IgD-negative memory B cell (primary cell): ENCODE results near the gene THSD7A. TPM values are rescaled to one million over a fixed set of nuclear protein-coding genes. Genes with fewer than 3 reads are reported as not detected.

Experiments
- H3K27ac Mint-ChIP-seq, 3 donors: one replicate each; pipeline ENCODE4 v1.8.0; 2020 to 2022; ENCODE audit warnings: mild to moderate bottlenecking in 3 of 3, mixed read lengths in 3 of 3, moderate library complexity in 1 of 3
- H3K27me3 Mint-ChIP-seq: one replicate; pipeline ENCODE4 v1.8.0; 2021; ENCODE audit warnings: mixed read lengths
- H3K36me3 Mint-ChIP-seq: one replicate; pipeline ENCODE4 v1.8.0; 2020; ENCODE audit warnings: mild to moderate bottlenecking, mixed read lengths
- H3K4me1 Mint-ChIP-seq, 3 donors: one replicate each; pipeline ENCODE4 v1.8.0; 2020 to 2022; ENCODE audit warnings: mixed read lengths in 3 of 3, mild to moderate bottlenecking in 1 of 3
- H3K4me3 Mint-ChIP-seq, 4 donors: one replicate each; pipeline ENCODE4 v1.8.0; 2020 to 2022; ENCODE audit warnings: mild to moderate bottlenecking in 4 of 4, mixed read lengths in 4 of 4, moderate library complexity in 3 of 4
- H3K9me3 Mint-ChIP-seq, 3 donors: one replicate each; pipeline ENCODE4 v1.8.0; 2020 to 2021; ENCODE audit warnings: mixed read lengths in 3 of 3, mild to moderate bottlenecking in 1 of 3
- polyA plus RNA-seq: library from polyadenylated mRNA; unstranded; fragments of 300-500 nt; fragmentation: Illumina TruSeq; gene quantifications from one replicate; pipeline ENCODE4 v1.2.3, GENCODE V29; 2021

THSD7A gene
- polyA plus RNA-seq, 1 donor from 2014 or later: not detected

DNA sequence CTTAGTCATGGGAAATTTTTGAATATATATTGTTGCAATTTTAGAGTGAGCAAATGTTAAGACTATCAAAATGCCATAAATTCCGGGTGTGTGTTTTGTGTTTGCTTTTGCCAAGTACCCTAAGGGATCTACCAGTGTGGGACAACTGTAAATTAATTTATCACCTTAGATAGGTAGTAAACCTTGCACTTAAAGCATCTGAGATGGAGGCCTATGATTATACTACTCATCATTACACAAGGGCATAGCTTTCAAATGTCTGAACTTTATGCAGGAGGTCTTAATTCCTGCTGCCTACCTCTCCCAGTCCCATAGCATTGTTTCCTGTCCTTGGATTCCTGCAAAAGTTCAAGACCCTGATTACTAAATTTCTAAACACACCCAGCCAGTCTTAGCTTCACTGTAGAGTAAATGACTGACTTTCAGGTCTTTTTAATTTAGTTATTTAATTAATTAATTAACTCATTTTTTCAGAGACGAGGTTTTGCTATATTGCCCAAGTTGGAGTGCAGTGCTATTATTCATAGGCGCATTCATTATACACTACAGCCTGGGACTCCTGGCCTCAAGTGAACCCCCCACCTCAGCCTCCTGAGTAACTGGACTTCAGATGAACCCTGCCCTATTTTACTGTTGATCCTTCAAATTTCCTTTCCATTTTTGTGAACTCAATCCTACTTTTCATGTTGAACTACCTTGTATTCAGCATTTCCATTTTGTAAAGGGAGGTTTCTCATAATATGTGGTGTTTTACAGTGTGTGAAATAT is 47.0 kb downstream of the THSD7A start:
- Mint-ChIP-seq H3K9me3 (no peaks in the 10 kb centered on the region), H3K36me3 (no peaks in the 10 kb centered on the region), H3K4me1 (no peaks in the 10 kb centered on the region), H3K4me3 (no peak overlapping the region), H3K27ac (no peak overlapping the region), H3K27me3 (no peaks in the 10 kb centered on the region)

DNA sequence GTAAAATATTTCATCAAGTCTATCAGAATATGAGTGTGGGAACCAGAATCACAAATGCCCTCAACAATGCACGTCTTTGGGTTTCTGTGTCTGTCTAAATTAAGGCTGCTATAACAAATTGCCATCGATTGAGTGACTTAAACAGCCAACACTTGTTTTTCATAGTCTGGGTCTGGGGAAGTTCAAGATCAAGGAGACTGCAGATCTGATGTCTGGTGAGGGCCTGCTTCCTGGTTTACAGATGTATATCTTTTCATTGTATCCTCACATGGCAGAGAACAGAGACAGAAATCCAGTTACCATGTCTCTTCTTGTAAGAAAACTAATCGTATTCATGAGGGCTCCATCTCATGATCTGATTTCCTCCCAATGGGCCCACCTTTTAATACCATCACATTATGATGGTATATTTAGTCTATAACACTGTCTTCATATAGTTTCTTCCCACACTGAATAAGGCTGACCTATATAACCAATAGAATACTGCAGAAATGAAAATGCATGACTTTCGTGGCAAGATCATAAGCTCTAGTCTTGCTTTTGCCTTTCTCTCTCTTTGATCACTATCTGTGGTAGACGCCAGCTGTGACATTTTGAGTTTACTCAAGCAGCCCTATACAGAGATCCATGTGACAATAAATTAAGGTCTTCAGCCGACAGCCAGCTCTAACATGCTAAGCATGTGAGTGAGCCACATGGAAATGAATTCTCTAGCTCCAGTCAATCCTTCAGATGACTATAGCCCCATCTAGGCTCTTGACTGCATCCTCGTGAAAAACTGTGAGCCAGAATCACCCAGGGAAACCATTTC is 51.9 kb downstream of the THSD7A start:
- no peaks in the 10 kb centered on the region for H3K9me3 Mint-ChIP-seq
- H3K27ac Mint-ChIP-seq: no peak overlapping the region
- peaks cover 0 to 1% (median 0%) of the 10 kb centered on the region in 3 donors for H3K4me1 Mint-ChIP-seq
- no peak overlapping the region for H3K4me3 Mint-ChIP-seq
- no peaks in the 10 kb centered on the region for H3K27me3 Mint-ChIP-seq
- H3K36me3 Mint-ChIP-seq: no peaks in the 10 kb centered on the region

DNA sequence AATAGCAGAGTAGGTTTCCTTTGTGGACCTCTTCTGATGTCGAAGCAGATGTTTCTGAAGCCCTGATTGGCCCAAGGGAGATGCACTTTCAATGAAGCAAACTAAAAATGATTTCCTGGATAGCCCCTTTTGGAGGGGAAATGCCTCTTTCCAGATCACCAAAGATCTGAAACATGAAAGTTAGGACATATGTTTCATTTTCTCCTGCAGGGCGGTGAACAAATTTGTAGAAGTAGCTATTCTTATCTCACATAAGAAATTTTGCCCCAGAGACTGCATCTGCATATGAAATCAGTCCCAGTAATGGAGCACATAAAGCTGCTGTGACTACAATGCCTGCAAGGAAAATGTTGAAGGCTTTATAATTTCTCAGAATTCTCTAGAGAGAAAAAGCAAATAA is 56.0 kb downstream of the THSD7A start:
- Mint-ChIP-seq H3K27me3 (no peaks in the 10 kb centered on the region), H3K4me3 (no peak overlapping the region), H3K27ac (no peak overlapping the region), H3K9me3 (no peaks in the 10 kb centered on the region), H3K4me1 (peaks cover 0 to 1% (median 0%) of the 10 kb centered on the region in 3 donors), H3K36me3 (no peaks in the 10 kb centered on the region)

DNA sequence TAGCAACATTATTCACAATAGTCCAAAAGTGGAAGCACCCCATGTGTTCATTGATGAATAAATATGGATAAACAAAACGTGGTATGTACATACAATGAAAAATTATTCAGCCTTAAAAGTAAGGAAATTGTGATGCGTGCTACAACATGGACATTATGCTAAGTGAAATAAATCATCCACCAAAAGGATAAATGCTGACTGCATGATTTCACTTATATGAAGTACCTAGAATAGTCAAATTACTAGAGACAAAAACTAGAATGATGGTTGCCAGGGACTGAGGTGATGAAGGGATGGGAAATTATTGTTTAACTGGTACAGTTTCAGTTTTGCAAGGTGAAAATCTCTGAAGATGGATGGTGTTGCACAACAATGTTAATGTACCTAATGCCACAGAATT is 56.6 kb downstream of the THSD7A start:
- Mint-ChIP-seq H3K4me3 (no peak overlapping the region), H3K27ac (no peak overlapping the region), H3K9me3 (peaks cover 0 to 1% (median 0%) of the 10 kb centered on the region in 3 donors), H3K36me3 (no peaks in the 10 kb centered on the region), H3K4me1 (peaks cover 0 to 1% (median 0%) of the 10 kb centered on the region in 3 donors), H3K27me3 (no peaks in the 10 kb centered on the region)

DNA sequence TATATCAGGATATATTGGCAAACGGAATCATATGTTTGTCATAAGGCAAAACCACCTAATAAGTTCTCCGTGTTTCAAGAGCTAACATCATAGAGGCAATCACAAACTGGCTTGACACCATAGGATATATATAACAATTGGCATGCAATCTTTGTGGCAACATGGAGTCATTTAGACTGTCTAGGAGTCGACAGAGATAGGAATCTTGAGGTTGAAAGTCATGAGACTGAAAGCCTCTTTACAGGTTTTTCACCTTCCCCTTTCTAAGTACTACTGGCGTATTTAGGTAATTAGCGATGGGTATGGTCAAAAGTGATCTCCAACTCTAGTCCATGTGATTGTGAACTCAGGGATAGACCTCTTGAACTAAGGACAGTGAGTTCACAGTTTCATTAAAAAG is 63.7 kb downstream of the THSD7A start:
- no peaks in the 10 kb centered on the region for H3K27me3 Mint-ChIP-seq
- H3K27ac Mint-ChIP-seq: no peak overlapping the region
- no peaks in the 10 kb centered on the region for H3K4me1 Mint-ChIP-seq
- no peaks in the 10 kb centered on the region for H3K36me3 Mint-ChIP-seq
- H3K4me3 Mint-ChIP-seq: no peak overlapping the region
- H3K9me3 Mint-ChIP-seq: peaks cover 0 to 1% (median 0%) of the 10 kb centered on the region in 3 donors

DNA sequence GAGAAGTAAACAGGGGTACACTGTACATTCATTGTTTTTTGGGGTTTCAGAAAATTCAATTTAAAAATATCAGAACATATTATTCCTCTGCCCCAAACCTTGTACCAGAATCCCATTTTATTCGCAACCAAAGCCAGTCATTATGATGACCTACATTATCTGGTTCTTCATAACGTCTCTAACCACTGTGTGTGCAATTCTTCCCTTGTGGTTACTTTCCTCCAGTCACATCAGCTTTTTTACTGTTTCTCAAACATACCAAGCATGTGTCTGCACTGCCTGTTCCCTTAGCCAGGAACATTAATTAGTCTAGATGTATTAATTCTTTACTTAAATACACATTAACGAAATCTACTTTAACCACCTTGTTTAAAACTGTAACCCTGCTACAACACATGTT is 64.8 kb downstream of the THSD7A start:
- no peaks in the 10 kb centered on the region for H3K4me1 Mint-ChIP-seq
- H3K27ac Mint-ChIP-seq: no peak overlapping the region
- no peaks in the 10 kb centered on the region for H3K36me3 Mint-ChIP-seq
- no peak overlapping the region for H3K4me3 Mint-ChIP-seq
- peaks cover 0 to 1% (median 0%) of the 10 kb centered on the region in 3 donors for H3K9me3 Mint-ChIP-seq
- H3K27me3 Mint-ChIP-seq: no peaks in the 10 kb centered on the region

DNA sequence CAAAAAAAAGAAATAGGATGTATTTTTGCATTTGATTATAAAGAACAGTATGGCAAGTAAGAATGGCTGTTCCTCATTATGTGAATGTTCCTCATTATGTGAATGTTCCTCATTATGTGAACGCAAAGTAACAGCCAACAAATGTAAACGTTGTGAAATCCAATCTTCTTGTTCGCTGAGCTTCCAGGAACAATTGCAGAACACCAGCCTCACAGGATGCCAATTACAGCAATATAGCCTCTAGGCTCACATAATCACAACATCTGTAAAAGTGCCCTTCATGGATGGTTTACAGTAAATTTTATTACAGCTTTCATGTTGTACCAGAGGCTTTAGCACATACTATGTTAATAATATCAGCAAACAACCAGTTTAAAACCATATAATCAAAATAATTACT is 71.6 kb downstream of the THSD7A start:
- H3K4me1 Mint-ChIP-seq: peaks cover 0 to 2% (median 0%) of the 10 kb centered on the region in 3 donors
- H3K9me3 Mint-ChIP-seq: no peaks in the 10 kb centered on the region
- H3K27me3 Mint-ChIP-seq: no peaks in the 10 kb centered on the region
- no peaks in the 10 kb centered on the region for H3K36me3 Mint-ChIP-seq
- no peak overlapping the region for H3K27ac Mint-ChIP-seq
- no peak overlapping the region for H3K4me3 Mint-ChIP-seq

DNA sequence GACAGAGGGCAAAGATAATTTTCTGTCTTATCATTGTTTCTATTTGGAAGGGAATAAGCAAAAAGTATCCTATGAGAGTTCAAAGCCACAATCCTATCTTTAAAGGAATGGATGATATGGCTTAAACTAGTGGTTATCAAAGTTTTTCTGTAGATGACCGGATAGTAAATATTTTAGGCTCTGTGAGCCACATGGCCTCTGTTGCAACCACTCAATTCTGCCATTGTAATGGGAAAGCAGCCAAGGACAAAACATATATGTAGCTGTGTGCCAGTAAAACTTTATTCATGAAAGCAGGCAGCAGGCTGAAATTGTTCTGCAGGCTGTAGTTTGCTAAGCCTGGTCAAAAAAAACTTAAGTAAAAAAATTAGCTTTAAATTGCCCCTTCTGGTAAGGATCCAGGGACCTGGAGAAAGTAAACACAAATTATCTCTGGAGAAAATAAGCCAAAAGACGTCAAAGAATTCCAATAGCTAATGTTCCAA is 73.3 kb downstream of the THSD7A start:
- Mint-ChIP-seq H3K4me1 (peaks cover 0 to 2% (median 0%) of the 10 kb centered on the region in 3 donors), H3K9me3 (no peaks in the 10 kb centered on the region), H3K36me3 (no peaks in the 10 kb centered on the region), H3K27ac (no peak overlapping the region), H3K4me3 (no peak overlapping the region), H3K27me3 (no peaks in the 10 kb centered on the region)

DNA sequence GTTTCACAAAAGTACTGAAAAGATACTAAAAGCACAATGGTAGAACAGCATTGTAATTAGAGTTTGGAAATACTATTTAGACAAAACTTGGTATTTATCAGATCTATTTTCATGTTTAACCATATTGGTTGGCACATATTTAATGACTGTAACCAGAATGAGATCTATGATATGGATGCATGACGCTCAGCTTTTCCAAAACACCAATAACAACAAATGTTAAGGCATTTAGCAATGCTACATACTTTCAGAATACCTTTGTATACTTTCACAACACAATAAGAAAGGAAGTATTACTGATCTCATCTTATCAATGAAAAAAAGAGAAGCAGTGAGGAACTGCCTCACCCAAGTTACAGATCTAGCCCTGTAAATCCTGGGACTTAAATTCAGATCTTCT is 74.8 kb downstream of the THSD7A start:
- no peak overlapping the region for H3K27ac Mint-ChIP-seq
- H3K4me1 Mint-ChIP-seq: peaks cover 0 to 2% (median 0%) of the 10 kb centered on the region in 3 donors
- no peaks in the 10 kb centered on the region for H3K36me3 Mint-ChIP-seq

DNA sequence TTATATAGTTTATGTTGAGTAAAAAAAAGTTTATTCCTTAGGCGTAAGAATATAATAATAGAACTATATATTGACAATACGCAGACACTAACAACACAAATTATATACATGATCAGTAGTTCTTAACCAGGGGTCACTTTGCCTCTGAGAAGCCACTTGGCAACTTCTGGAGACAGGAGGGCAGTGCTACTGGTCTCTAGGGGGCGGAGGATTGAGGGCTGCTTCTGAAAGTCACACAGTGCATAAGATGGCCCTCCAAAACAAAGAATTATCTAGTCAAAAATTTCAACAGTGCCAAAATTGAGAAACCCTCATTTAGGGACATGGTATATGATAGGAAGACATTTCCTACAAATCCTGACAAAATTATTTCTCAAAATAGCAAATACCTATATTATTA is 77.1 kb downstream of the THSD7A start:
- H3K36me3 Mint-ChIP-seq: no peaks in the 10 kb centered on the region
- peaks cover 0 to 2% (median 0%) of the 10 kb centered on the region in 3 donors for H3K4me1 Mint-ChIP-seq
- no peak overlapping the region for H3K27ac Mint-ChIP-seq
- H3K27me3 Mint-ChIP-seq: no peaks in the 10 kb centered on the region
- H3K4me3 Mint-ChIP-seq: no peak overlapping the region
- H3K9me3 Mint-ChIP-seq: no peaks in the 10 kb centered on the region

More for the DNA sequence above, 74.8 kb downstream of the THSD7A start:
- no peaks in the 10 kb centered on the region for H3K9me3 Mint-ChIP-seq
- no peak overlapping the region for H3K4me3 Mint-ChIP-seq
- H3K27me3 Mint-ChIP-seq: no peaks in the 10 kb centered on the region

DNA sequence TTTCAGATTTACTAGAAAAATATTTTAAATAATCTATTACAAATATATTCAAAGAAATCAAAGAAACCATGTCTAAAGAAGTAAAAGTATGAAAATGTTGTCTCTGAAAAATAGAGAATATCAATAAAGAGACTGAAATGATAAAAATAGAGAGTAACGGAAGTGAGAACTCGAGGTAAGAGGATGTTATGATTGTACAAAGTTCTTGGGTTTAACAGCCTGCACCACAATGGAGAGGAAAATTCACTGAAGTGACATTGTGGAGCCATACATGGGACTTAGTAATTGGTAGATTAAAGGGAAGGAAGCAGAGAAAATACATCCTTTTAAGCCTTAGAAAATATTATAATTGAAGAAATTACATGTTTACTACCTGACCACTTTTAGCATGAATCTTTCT is 77.9 kb downstream of the THSD7A start:
- H3K4me3 Mint-ChIP-seq: no peak overlapping the region
- no peaks in the 10 kb centered on the region for H3K9me3 Mint-ChIP-seq
- peaks cover 0 to 2% (median 0%) of the 10 kb centered on the region in 3 donors for H3K4me1 Mint-ChIP-seq
- H3K27me3 Mint-ChIP-seq: no peaks in the 10 kb centered on the region
- H3K36me3 Mint-ChIP-seq: no peaks in the 10 kb centered on the region
- no peak overlapping the region for H3K27ac Mint-ChIP-seq

DNA sequence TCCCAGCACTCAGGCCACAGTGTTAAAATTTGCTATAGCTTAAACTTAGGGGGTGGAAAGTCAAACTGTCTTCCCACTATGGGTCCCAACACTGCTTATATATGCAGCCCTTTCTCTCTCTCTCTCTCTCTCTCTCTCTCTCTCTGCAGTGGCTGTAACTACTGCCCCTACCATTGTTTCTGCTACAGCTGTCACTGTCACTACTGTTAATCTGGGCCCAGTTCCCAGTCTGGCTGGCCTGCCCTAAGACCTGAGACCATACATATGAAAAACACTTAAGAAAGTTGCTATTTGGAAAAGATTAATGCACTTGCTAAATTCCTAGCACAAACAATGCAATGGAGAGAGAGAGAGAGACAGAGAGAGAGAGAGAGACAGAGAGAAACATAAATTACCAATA is 78.6 kb downstream of the THSD7A start:
- Mint-ChIP-seq H3K27me3 (no peaks in the 10 kb centered on the region), H3K4me1 (peaks cover 0 to 2% (median 0%) of the 10 kb centered on the region in 3 donors), H3K9me3 (no peaks in the 10 kb centered on the region), H3K36me3 (no peaks in the 10 kb centered on the region), H3K4me3 (no peak overlapping the region), H3K27ac (no peak overlapping the region)

DNA sequence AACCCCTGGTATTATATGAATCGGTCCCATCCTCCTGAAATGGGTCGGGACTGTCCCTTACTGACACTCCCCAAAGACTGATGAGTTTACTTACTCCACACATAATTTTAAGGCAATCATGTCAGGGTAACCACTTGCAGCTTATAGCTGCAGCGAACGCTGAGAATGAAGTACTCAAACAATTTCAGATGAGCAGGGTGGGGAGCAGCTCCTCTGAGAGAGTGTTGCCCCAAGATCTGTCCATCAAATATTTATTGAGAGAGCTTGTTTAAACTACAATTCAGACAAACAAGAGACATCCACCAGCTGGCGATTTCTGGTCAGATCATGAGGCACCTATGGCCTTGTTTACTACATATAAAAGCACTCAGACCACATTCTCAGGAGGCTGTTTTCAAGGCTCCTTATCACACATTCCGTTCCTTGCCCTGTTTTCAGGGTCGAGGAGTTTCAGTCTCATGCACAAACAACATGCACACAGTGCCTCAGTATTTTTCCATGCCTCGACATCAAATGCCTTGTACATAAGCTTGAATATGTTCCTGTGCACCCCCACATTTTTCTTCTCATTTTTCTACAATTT is 80.1 kb downstream of the THSD7A start:
- Mint-ChIP-seq H3K36me3 (no peaks in the 10 kb centered on the region), H3K4me3 (no peak overlapping the region), H3K4me1 (peaks cover 0 to 2% (median 0%) of the 10 kb centered on the region in 3 donors), H3K27me3 (no peaks in the 10 kb centered on the region), H3K27ac (no peak overlapping the region), H3K9me3 (no peaks in the 10 kb centered on the region)

DNA sequence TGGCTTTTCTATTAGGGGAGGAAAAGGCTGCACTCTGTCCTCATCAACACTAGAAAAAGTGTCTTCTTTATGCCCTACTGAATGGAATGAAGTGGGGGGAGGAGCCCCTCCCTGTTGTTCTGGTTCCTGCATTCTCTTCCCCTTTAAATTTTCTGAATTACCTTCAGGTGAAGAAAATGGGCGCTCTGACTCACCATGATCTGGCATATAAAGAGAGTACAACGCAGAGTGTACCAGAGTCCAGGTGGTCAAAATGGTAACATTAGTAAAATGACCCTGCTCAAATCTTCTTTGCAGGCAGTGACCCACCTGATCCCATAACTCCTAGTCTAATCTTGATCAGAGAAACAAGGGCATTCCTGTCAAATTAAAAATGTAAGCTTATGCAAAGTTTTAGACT is 80.7 kb downstream of the THSD7A start:
- Mint-ChIP-seq H3K9me3 (no peaks in the 10 kb centered on the region), H3K27ac (no peak overlapping the region), H3K4me3 (no peak overlapping the region), H3K4me1 (peaks cover 0 to 2% (median 0%) of the 10 kb centered on the region in 3 donors), H3K27me3 (no peaks in the 10 kb centered on the region), H3K36me3 (no peaks in the 10 kb centered on the region)

DNA sequence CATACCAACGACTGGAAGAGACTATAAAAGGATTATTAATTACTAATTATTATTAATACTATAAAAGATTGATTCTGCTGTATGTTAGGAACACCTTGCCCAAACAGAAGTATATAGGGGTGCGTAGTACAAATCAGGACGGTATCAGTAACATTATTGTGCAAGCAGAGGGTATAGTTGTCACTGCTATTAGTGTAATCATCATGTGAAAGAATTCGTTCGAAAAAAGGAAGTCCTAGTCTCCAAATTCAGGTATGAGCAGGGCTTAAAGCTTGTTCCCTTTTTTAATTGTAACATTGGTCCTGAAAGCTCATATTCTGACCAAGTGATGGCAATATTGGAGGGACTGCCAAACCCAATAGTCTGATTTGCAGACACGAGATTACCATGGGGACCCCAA is 81.8 kb downstream of the THSD7A start:
- Mint-ChIP-seq H3K4me1 (no peaks in the 10 kb centered on the region), H3K4me3 (no peak overlapping the region), H3K27ac (no peak overlapping the region), H3K27me3 (no peaks in the 10 kb centered on the region), H3K36me3 (no peaks in the 10 kb centered on the region), H3K9me3 (no peaks in the 10 kb centered on the region)
